GM19099 (cell line): Measurements from ENCODE around the gene ELOVL1.

Experiments used
- POLR2A ChIP-seq: IDR thresholded peaks from 3 replicates; pipeline ENCODE4 v1.6.1; 2011; ENCODE audit warnings: low read depth; ENCODE audit not compliant: insufficient read length; ENCODE audit errors: extremely low read depth

Gene ELOVL1

DNA sequence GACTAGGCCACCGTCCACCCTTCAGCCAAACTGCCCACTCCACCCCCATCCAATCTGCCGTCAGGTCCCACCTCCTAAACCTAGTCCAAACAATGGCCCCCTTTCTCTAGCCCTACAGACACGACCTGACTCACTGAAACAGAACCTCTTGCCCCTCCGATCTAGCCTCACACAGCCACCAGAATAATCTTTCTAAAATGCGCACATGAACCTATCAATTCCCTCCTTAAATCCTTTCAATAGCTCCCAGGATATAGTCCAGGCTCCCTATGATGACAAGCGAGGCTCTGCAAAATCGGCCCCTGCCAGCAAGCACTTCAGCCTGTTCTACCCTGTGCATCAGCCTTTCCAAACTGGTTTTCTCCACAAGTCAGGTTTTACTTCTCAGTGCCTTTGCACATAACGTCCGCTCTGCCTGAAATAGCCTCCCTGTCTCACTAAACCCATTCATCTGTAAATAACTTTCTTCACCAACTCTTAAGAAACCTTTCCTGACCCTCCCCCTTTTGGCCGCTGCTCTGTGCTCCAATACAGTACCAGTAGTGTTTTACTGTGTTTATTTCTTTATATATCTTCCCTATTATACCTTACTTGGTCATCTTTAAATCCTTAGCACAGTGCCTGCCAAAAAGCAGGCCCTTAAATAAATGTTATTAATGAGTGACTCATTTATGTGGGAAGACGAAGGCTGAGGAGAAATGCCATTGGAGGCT lies 18.1 kb downstream of the ELOVL1 start:
- no peak for TF ChIP-seq POLR2A

DNA sequence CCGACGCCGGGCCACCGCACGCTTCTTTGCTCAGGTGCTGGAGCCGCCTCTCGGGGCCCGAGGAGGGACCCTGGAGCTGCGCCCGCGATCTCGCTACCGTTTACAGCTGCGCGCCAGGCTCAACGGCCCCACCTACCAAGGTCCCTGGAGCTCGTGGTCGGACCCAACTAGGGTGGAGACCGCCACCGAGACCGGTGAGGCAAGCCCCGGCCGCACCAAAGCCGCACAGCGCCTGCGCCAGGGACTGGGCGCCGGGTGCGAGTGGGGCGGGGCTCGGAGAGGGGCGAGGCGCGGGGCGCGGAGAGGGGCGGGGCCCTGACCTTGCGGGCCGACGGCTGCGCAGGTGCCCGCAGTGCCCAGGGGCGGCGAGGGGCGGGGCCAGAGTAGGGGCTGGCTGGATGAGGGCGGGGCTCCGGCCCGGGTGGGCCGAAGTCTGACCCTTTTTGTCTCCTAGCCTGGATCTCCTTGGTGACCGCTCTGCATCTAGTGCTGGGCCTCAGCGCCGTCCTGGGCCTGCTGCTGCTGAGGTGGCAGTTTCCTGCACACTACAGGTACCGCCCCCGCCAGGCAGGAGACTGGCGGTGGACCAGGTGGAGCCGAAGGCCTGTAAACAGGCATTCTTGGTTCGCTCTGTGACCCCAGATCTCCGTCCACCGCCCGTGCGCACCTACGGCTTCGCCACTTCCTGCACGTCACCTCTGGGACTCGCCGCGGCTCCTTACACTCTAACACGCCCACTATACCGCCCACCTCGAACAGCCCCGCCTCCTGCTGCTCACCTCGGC lies 18.8 kb downstream of the ELOVL1 start:
- no peak for TF ChIP-seq POLR2A

- TF ChIP-seq POLR2A = no peak
Measured at GRCh38 chr1:43348343-43348808, 19.4 kb downstream of the ELOVL1 start.

DNA sequence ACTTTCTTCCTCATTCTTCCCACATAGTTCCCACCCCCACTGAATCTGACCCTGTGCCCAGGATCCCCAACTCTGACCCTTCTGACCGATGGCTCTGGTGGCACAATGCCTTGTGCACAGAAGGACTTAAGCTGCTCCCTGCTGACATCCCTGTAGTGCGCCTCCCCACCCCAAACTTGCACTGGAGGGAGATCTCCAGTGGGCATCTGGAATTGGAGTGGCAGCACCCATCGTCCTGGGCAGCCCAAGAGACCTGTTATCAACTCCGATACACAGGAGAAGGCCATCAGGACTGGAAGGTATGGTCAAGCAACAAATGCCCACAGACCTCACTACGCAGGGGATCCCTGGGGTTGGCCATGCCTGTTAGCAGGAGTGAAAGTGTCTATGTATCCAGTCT lies 21.2 kb downstream of the ELOVL1 start:
- TF ChIP-seq POLR2A = no peak

DNA sequence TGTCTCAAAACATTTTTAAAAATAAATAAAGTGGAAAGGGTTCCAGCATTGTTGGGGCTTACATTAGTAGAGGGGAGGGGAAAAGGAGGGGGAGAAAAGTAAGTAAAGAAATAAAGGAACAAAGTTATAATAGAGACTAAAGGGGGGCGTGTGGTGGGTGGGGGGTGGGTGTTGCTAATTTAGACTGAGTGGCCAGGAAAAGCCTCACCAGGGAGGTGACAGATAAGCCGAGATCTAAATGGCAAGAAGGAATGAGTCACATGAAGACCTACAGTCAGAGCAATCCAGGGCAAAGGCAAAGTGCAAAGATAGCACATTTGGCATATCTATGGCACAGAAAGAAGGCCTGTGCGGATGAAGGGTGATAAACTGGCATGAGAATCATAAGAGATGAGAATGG lies 22.7 kb downstream of the ELOVL1 start:
- TF ChIP-seq POLR2A = no peak

- no peak for TF ChIP-seq POLR2A
Measured at GRCh38 chr1:43344267-43344850, 23.5 kb downstream of the ELOVL1 start.

GRCh38 chr1:43340559-43340958 lies 27.3 kb downstream of the ELOVL1 start:
- no peak for TF ChIP-seq POLR2A

- TF ChIP-seq POLR2A = no peak
Measured at GRCh38 chr1:43339584-43340232, 28.1 kb downstream of the ELOVL1 start.

- TF ChIP-seq POLR2A = no peak
Measured at GRCh38 chr1:43338001-43338400, 29.8 kb downstream of the ELOVL1 start.

- no peak for TF ChIP-seq POLR2A
Measured at GRCh38 chr1:43337588-43337987, 30.2 kb downstream of the ELOVL1 start, which contains the start of gene MPL. MPL (plus strand) TSS chr1:43337818; CDS start chr1:43337849, 31 bp downstream.

- TF ChIP-seq POLR2A = no peak
Measured at GRCh38 chr1:43334453-43335205, 33.2 kb downstream of the ELOVL1 start.

DNA sequence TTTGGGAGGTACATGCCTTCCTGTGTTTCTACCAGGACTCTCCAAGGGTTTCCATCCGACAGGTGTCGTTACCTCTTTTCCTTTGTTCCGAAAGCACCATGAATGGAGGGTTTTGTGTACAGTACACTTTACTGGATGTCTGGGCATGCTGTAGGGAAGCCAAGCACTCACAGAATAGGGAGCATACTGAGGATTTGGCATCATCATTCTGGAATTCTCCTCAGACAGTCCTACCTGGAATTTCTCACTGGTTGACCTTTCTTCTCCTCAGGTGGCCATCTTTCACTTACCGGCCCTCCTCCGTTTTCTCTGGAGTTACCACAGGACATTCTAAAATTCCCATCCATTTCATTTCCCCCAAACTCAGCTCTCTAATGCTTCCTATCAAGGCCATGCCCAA lies 36.1 kb downstream of the ELOVL1 start:
- TF ChIP-seq POLR2A = no peak

DNA sequence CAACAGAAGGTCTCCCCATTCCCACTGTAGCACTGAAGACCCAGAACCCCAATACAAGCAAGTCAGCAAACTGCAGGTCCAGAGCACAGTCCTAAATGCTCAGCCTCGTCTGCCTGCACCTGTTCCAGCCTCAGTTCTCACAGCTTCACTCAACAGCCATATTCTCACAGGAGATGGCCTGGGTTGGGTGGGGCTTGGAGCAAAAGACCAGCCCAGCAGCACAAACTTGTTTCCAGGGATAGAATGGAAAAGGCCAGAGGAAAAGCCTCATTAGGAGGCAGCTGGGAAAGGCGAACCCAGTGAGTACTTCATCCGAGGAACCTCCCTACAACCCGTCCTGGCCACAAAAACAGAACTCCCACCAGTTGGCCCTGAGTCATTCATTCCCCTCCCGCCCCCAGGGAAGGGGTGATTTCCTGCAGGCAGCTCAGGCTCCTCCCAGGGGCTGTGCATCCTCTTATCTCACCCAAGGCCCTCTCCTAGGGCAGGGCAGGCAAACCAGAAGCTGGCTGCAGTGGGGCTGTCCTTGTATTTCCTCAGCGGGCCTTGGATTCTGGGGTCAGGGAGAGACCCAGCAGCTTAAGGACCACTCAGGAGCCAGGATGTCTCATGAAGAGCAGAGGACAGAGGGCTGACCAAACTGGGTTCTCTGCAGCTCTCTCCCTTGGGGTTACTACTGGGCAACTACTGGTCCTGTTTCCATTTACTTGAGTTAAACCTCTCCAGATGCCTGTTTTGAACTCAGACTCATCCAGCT lies 37.6 kb downstream of the ELOVL1 start:
- no peak for TF ChIP-seq POLR2A
